GM23338 (cell line): ENCODE measurements around the gene PPBP.

Source experiments
- EZH2 ChIP-seq: fragments of 200-600 bp; sonication (generic); IDR thresholded peaks from one replicate; pipeline ENCODE4 v1.8.0; 2017; ENCODE audit warnings: antibody characterized with exemption, mild to moderate bottlenecking, low read depth; ENCODE audit not compliant: unreplicated experiment
- EZH2phosphoT487 ChIP-seq: fragments of 200-600 bp; sonication (generic); IDR thresholded peaks from one replicate; pipeline ENCODE4 v1.8.1; 2018; ENCODE audit warnings: antibody characterized with exemption; ENCODE audit not compliant: unreplicated experiment
- POLR2AphosphoS5 ChIP-seq: IDR thresholded peaks from 2 replicates; pipeline ENCODE4 v1.6.1; 2016; ENCODE audit warnings: antibody characterized with exemption, low read depth
- ZNF331 ChIP-seq: fragments of 250-450 bp; sonication (Bioruptor Pico); IDR thresholded peaks from 2 replicates; pipeline ENCODE4 v1.5.0; 2020; ENCODE audit warnings: low read depth, mild to moderate bottlenecking, moderate library complexity
- TF ChIP-seq, protein P1 (sequence below), 2 experiments: fragments of 200-600 bp in 1 of 2; sonication (generic) in 1 of 2; conservative IDR thresholded peaks; 2 replicates each; pipeline versions ENCODE4 v1.5.1 to v1.6.1; 2016 to 2017; ENCODE audit warnings: antibody characterized with exemption in 2 of 2, low read depth in 2 of 2, mild to moderate bottlenecking in 2 of 2, moderate library complexity in 1 of 2
- TF ChIP-seq, protein P2 (sequence below): IDR thresholded peaks from one replicate; pipeline ENCODE4 v1.6.1; 2018; ENCODE audit warnings: antibody characterized with exemption; ENCODE audit not compliant: unreplicated experiment

DNA sequence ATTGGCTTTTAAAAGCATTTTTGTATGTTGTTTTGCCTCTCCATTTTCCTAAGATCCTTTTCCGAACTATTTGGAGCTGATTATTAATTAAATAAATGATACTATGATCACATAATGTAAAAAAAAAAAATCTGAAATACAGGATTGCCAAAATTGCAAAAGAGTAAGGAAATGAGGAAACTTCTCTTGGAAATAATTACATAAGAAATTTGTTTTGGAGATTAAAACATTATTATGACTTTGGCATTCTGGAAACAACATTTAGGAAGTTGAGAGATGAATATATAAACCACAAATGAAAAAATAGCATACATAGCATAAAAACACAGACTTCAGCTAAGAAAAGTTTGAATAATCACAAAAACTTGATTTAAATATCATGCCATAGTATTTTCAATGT lies 39.7 kb downstream of the PPBP start:
- TF ChIP-seq ZNF331 (CRISPR knock-in tag): no peak
- no peak for TF ChIP-seq POLR2AphosphoS5
- TF ChIP-seq EZH2phosphoT487: no peak
- no peak for TF ChIP-seq EZH2
- TF ChIP-seq, protein P1, sequence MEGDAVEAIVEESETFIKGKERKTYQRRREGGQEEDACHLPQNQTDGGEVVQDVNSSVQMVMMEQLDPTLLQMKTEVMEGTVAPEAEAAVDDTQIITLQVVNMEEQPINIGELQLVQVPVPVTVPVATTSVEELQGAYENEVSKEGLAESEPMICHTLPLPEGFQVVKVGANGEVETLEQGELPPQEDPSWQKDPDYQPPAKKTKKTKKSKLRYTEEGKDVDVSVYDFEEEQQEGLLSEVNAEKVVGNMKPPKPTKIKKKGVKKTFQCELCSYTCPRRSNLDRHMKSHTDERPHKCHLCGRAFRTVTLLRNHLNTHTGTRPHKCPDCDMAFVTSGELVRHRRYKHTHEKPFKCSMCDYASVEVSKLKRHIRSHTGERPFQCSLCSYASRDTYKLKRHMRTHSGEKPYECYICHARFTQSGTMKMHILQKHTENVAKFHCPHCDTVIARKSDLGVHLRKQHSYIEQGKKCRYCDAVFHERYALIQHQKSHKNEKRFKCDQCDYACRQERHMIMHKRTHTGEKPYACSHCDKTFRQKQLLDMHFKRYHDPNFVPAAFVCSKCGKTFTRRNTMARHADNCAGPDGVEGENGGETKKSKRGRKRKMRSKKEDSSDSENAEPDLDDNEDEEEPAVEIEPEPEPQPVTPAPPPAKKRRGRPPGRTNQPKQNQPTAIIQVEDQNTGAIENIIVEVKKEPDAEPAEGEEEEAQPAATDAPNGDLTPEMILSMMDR (conservative IDR thresholded peaks at IDR 0.05; ENCODE audit: low read depth in 2 of 2): no peak
- TF ChIP-seq, protein P2, sequence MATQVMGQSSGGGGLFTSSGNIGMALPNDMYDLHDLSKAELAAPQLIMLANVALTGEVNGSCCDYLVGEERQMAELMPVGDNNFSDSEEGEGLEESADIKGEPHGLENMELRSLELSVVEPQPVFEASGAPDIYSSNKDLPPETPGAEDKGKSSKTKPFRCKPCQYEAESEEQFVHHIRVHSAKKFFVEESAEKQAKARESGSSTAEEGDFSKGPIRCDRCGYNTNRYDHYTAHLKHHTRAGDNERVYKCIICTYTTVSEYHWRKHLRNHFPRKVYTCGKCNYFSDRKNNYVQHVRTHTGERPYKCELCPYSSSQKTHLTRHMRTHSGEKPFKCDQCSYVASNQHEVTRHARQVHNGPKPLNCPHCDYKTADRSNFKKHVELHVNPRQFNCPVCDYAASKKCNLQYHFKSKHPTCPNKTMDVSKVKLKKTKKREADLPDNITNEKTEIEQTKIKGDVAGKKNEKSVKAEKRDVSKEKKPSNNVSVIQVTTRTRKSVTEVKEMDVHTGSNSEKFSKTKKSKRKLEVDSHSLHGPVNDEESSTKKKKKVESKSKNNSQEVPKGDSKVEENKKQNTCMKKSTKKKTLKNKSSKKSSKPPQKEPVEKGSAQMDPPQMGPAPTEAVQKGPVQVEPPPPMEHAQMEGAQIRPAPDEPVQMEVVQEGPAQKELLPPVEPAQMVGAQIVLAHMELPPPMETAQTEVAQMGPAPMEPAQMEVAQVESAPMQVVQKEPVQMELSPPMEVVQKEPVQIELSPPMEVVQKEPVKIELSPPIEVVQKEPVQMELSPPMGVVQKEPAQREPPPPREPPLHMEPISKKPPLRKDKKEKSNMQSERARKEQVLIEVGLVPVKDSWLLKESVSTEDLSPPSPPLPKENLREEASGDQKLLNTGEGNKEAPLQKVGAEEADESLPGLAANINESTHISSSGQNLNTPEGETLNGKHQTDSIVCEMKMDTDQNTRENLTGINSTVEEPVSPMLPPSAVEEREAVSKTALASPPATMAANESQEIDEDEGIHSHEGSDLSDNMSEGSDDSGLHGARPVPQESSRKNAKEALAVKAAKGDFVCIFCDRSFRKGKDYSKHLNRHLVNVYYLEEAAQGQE: no peak
